DMS 273 treated with DMSO at 0.1 percent for 48 hours (cell line): Measurements from ENCODE around the gene HEPHL1.

Experiments used
- DNase-seq: peaks from one replicate; lab custom pipeline; 2025; lab: John Stamatoyannopoulos, UW

Gene HEPHL1

DNA sequence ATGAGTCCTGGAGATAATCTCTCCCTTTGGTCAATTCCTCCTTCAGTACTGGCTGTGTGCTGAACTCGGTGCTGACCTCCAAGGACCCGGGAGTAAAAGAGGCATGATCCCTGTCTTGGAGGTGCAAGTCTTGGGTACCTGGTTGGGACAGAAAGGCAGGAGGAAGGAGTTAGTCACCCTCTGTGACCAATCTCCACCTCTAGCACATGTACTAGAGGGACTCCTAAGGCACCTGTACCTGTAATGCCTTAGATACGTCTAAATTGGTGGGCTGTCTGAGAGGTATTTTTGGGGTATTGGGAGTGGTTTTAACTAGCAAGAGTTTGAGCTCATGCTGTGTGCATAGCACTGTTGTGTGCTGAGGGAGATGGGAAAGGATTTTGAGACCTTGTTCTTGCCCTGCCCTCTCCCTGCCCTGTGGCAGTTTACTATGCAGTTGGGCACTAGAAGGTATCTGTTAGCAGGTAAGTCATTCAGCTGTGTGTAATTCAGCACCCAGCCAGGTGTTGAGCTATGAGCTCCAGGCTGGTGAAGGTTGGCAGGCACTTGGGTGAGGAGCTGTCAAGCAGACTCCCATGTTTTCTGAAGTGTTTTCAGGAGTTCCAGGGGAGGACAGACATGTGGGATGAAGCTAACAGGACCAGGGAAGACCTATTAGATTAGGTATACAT, 110.0 kb downstream of the HEPHL1 start:
- DNase-seq, result no peak

DNA sequence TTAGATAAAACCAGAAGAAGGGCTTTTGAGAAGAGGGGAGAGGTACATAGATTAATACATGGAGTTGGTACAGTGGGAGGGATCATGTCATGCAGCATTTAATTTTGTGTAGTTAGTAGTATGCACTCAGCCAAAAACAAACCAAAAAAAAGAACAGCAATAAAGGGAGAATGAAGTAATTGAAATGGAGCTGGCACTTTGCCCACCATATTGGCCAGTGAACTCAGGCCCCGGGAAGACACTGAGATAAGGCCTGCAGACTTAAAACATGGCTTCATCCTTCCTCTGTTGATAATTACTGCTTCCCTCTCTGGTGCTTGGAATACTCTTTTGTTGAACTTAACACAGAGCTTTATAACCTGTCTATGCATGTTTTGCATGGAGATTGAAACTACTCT, 110.6 kb downstream of the HEPHL1 start:
- no peak for DNase-seq

DNA sequence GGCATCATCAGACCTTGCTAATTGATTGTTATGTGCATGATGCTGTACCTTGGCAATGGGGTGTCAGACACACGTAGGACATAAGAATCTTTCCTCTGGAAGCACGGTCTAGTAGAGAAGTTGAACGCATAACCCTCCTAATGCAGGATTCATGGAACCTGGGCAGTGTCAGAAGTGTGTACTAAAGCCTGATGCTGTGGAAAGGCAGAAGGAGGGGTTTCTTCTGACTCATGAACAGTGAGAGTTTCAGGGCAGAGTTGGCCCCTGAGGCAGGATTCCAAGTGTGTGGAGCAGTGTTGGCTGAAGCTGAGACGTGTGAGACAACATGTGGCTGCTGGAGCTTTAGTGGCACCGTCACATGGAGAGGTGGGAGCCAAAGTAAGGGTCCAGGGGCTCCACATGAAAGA, 111.0 kb downstream of the HEPHL1 start:
- DNase-seq, result no peak

DNA sequence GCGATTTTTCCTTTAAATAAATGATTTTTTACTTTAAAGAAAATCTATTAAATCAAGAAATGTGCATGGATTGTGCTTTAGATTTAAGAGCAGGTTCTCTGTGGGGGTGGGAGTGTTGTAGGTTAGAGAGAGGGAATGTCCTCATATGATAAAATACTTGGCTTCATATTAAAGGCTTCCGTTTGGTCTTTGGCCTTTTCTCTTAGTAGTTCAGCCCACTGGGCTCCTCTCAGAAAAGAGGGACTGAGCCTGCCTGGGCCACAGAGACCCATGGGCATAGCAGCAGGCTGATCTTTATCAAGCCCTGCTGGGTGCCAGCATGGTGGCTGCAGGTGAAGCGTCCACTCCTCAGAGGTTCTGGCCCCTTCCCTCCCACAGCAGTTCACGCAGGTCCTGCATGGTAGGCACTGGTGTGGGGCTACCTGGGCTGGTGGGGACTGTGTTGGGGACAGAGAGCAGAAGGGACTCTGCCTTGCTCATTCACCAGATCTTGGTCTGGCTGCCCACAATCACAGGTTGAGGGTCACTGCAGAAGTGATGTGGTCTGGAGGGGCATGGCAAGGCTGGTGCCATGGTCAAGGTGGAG, 111.8 kb downstream of the HEPHL1 start:
- no peak for DNase-seq

DNA sequence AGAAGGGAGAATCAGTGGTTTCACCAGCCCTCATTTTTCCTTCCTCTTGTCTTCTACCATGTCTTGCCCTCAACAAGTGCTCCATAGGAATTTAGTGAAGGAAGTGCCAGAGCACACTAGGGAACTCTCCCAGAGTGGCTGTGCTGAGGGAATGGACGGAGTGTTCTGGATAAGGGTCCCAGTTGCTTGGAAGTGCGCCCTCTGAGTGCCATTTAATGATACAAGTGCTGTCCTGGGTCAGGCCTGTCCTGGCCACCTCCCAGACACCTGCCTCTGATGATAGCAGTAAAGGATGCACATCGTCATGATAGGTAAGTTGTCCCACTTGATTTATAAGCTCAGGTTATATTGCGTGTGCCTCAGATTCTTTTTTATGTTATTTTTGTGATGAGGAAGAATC, 112.6 kb downstream of the HEPHL1 start:
- DNase-seq, result no peak

DNA sequence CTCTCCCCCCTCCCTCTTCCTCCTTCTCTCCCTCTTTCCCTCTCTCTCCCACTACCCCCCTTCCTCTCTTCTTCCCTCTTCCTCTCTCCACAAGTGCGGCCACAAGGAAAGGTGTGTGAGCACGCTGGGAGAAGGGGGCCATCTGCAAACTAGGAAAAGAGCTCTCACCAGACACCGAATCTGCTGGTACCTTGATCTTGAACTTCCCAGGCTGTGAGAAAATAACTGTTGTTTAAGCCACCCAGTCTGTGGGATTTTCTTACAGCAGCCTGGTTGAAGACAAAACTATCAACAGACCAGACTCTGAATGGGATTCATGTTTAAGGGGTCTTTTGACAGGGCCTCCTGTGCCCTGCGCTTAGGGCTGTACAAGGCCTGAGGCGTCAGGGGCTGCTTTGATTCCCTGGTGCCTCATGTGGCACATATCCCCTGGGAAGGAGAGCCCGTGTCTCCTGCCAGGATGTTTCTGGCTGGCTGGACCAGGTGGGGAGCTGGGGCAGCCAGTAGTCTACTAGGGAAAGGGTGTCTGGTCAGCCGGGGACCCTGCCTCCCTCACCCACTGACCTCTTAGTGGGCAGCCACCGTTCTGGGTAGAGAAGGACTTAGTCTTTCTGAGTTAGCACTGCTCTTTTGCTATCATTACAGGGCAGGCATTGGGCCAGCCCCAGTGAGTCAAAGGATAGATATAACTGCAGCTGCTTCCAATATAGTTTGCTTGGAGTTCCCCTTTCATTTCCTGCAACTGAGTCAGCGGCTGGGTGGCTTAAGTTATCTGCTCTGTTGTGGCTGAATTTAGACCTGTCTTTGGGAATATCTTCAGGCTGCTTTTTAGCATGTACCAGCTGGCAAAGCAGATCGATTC, 113.7 kb downstream of the HEPHL1 start:
- no peak for DNase-seq

DNA sequence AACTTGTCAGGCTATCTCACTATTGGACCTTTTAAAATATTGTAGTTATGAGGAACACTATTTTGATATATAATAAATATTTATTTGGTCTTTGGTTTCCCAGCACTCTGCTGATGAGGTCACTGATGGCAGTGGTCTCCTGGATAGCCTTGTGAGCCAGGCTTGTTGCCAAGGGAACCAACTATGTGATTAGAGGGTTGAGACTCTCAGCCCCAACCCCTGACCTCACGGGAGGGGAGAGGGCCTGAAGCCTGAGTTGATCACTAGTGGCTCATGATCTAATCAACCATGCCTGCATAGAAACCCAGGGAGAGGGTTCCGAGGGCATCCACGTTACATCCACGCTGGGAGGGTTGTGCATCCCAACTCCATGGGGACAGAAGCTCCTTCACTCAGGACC, 118.3 kb downstream of the HEPHL1 start:
- DNase-seq, result no peak

DNA sequence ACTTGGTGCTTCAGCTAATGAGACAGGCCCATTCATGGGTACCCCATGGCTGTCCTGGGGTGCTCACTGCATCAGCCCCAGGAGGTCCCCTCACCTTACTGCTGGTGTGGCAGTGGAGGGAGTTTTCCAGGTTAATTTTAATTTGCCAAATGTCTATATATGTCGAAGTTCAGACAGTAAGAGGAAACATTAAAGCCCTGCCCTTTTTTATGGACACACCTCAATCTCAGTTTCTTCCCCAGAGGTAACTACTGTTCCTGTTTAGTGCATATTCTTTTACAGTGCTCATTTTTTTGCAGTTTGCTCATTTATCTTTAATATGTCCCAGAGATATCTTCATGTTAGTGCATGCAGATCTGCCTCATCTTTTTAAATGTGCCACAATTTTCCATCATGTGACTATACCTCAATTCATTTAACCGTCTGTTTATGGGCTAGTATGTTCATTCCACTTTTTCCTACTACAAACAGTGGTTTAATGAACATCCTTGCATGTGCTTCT, 119.1 kb downstream of the HEPHL1 start:
- DNase-seq, result no peak

DNA sequence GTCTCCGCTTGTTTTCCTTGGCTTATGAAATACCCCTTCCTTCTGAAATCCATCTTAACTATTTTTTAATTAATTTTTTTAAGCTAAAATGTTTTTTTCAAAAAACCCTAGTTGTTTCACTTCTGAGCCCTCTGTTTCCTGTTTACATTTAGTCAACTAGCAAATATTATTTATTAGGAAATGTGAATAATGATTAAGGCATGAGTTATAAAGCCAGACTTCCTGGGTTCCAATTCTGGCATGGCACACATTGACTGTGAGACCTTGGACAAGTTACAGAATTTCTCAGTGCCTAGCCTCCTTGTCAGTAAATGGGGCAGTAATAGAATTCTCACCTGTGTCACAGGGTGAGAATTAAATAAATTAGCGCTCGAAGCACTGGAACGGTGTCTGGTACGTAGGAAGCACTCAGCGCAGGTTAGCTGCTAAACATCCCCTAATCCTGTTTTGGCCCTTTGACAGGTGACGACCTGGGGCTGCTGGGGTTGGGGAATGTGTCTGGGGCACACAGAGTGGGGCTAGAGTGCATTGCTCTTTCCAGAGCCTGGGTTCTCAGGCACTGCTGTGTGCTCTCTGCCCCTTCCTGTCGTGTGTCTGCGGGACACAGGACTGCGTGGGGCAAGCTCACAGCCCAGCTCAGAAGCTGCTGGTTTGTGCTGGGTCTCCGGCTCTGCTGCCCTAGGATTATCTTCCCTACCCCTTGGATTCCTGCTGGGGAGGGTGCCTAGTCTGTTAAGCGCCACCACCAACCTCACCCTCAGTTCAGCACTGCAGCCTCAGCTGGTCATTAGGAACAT, 120.6 kb downstream of the HEPHL1 start:
- DNase-seq, result no peak

DNA sequence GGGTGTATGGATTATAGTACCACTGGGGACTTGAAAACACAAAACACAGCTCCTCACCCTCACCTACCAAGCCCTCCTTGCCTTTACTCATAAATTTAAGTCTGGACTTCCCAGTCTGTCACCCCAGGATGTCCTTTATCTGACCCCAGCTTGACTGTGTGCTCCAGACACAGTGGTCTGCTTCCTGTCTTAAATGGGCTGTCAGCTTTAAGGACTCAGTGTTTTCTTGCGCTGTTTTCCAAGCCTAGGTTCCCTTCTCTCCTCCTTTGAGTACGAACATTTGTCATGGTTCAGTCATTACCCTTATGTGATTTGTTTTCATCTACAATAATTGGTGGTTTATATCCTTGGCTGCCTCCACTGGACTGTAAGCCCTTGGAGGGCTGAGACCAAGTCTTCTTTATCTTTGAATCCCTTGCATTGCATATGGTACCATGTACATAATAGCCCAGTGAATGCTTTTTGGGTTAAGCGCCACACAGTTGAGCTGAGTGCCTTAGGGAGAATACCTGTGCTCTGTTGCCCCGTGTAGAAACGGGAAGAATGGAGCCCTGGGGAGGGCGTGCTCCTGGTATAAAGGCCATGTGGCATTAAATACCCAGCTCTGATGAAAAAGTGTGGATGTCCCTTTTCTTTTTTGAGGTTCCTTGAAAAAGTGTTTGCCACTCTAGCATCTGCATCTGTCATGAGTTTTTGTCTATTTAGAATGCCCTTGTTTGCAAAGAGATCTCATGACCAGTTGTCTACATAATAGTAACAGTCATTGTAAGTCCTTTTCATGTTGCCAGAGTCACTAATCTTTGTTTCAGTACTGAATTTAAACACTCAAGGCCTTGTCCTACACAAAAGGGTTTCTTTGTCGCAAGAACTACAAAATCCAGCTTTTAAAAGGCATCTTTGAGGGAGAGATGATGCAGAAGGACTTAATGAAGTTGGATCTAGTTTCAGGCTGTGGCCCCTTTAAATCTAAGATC, 121.4 kb downstream of the HEPHL1 start:
- DNase-seq, result no peak

DNA sequence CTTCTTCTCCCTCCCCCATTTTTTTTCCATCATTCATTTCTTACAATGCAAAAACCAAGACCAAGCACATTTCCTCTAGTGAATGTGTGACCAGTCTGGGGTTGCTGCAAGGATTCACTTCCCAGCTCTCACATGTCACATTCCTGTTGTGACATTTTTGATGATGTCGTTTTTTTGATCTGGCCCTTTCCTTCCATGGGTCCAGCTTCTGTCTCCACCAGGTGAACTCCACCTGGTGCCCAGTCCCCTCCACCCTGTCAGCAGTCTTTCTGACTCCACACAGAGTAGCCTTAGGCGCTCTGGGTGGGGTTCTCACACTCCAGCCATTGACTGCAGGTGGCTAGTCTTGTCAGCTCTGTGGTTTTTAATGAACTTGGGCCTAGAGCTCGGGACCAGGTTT, 123.1 kb downstream of the HEPHL1 start:
- no peak for DNase-seq

DNA sequence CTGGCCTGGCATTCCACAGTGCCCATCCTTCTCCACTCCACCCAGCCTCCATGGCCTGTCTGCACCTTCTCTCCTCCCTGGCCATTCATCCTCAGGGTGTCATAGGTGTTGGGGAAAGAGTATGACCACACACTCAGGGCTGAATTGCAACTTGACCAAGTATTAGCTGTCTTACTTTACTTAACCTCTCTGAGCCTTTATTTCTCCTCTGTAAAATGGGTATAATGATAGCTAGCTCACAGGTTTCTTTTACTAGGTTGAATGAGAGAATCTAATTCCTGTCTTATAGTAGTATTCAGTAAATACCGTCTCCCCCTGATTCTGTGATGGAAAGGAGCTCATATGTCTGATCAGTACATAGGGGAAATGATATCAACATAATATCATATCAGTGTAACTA, 123.5 kb downstream of the HEPHL1 start:
- DNase-seq, result no peak

DNA sequence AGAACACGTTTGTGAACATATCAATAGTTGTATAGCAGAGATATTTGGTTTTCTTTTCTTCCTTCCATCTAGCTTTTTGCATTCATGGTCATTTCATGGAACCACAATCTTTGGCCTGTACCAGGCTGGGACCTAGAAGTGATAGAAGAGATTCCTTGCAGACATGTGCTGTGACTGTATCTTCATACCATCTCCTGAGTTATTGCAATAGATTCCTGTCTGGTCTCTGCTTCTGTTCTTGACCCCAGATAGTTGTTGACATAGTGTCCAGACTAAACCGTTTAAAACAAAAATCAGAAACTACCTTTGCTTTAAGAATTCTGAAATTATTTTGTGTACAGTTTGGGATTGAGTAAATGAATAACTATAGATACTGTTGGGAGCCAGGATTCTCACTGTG, 124.3 kb downstream of the HEPHL1 start:
- DNase-seq, result no peak

DNA sequence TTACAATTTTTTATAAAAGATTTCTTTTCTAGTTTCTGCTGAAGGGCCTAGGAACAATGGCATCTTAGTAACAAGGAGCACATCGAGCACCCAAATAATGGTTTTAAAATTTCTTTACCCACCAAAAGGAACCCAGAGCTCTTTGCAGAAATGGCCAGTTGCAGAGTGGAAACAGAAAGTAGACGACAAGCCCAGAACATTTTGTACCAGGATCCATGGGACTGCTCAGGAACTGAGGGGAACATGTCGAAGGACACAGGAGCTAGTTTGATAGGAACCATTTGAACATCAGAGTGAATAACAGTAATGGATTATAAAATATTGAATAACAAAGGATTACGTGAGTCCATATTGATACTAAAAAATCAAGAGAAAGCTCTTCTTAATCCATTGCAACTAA, 124.8 kb downstream of the HEPHL1 start:
- no peak for DNase-seq

DNA sequence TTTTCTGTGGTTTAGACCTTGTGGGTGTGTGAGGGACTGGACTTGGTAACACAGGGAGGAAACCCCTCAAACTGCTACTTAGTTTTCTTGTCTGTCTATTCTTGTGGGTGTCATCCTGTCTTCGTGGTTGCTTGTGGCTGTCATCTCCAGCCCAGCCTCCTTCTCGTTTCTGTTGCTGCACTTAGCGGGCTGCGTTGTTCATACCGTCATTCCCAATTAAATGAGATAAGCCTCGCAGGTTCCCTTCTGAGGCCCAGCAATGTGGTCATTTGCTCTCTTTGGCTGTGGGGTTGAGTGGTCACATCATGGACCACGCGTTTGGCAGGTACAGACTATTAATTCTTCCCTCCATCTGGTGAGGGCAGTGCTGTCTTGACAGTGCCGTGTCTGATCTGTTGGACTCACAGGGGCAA, 126.3 kb downstream of the HEPHL1 start:
- DNase-seq, result no peak

DNA sequence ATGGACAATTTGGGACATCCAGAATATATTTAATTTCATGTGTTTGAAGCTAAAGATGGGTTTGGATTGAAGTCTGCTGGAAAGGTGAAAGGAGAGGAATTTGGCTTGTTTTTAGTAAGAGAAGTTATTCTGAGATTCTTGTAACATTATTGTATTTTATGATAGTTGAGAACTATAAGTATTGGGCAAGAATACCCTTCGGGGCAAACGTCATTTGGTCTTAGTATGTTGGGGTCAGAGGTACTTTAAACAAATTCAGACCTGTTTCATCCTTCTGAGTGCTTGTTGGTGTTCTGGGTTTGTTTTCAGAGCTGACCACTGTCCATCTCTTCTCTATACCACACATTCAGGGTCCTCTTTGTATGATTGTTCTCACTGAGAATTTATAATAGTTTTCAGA, 127.0 kb downstream of the HEPHL1 start:
- no peak for DNase-seq

DNA sequence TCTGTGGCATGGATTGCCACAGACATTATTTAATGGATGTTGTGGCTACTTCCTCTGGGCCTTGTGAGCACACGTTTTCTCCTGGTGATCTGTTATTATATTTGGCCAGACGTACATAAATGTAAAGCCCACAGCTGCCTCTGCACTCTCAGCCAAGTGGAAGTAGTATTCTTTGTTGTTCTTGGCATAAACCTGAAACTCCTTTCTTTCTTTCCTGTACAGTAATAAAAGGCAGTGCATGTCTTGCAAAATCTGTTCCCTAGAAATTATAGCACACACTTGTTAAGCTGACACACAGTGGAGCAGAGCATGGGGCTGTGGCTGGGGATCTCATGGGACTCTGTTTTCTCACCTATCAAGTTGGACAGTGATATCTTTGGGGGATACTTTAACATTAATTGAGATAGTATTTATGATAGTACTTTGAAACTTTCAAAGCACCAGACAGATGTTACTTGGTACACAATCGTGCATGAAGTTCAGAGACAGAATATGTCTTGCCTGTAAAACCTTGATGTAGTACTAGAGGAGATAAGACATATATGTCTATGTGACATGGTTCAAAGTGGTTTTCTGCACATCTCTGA, 128.4 kb downstream of the HEPHL1 start:
- DNase-seq, result no peak

DNA sequence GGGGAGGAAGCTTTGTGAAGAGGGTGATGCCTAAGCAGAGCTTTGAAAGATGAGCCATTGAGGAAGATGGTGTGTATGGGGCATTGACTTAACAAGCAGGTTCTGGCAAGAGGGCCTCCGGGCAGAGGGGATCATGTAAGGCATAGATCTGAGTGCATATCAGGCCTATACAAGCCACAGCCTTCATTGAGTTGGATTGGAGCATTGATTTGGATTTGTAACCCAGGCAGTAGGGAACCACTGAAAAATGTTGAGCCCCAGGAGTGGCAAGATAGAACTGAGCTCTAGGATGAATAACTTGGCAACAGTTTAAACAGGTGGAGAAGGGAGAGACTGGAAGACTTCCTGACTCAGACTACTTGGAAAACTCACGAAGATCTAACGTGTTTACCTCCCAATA, 128.9 kb downstream of the HEPHL1 start:
- DNase-seq, result no peak

DNA sequence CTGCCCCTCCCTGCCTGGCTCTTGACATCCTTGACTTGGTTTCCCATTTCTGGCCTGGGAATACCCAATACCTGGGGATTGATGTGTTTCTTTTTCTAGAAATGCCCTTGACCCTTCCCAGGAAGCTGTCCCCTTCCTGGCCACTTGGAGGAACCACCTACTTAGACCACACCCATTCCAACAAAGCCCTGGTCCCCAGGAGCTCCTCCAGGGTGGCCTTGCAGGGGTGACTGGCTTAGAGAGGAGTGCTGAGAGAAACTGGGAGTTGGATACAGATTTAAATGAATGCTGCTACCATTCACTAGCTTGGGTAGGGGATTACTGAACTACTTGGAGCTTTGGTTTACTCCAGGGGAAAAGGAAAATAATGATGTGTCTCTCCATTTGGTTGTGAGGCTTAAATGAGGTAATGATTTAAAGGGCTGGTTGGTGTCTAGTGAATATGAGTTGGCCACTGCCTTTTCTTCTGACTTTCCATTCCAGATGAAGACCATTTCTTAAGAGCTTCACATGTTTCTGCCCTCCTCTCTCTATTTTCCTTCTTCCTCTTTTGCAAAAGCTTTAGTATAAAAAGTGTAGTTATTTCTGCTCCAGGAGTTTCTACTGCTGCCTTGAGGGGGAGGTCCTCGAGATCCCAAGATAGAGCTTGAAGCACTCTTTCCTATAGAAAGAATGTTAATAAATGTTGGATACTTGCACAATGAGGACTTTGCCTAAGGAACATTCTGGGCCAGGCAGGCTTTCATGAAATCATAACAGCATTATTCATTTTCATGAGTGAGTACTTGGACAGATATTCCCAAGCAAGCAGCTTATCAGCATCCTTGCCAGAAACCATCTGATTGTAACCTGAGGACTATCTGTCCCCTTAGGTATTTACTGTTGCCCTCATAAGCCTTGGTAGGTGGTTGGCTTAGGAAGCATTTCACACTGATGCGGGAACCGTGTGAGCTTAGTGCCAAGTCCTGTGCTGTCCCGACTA, 129.8 kb downstream of the HEPHL1 start:
- no peak for DNase-seq
